Measurements from ENCODE around the gene DBT. TPM values are rescaled to one million over a fixed set of nuclear protein-coding genes. Genes with fewer than 3 reads are reported as not detected.

The DBT gene
- total and polyA plus RNA-seq, 2 of the 13 experiments (the other 11 are each of a cell fraction or from before 2014, with no cell fraction given): 3.3 to 10.2 TPM

- H3K36me3 ChIP-seq (replicated peaks in 1 of 2; ENCODE audit: control insufficient read depth in 1 of 2, insufficient read depth in 2 of 2, low read length in 2 of 2): no peaks in the 10 kb centered on the region
- H2AFZ ChIP-seq (ENCODE audit: low read length): no peak overlapping the region
- ATAC-seq (no peak), DNase-seq (ENCODE audit: low spot score) (no peak), FAIRE-seq (no peak)
- 15% methylated on average over 10 of the region's 10 CpGs for WGBS (ENCODE audit: low lambda C conversion rate)
- no TSS peak for BruUV-seq (replicated peaks)
- H3K4me1 ChIP-seq (ENCODE audit: insufficient read depth, low read length): peaks cover 31% of the 10 kb centered on the region
- H3K9ac ChIP-seq (ENCODE audit: insufficient read depth, low read depth, low read length): no peak overlapping the region
- H3K9me3 ChIP-seq (ENCODE audit: low read length): no peaks in the 10 kb centered on the region
- intact Hi-C loops (cut with micrococcal nuclease; ENCODE audit: unreplicated experiment) (loop anchor here (2.0 to 5.0 kb wide), 2 partner anchors 13 to 99 kb away; partner anchors contain the start of genes CDC14A and RTCA), in situ Hi-C loops (cut with HindIII; ENCODE audit: extremely low pct_ligation_motif_present, low pct_unique_long_range_greater_than_20kb) (no loop called here)
- H3K27ac ChIP-seq (ENCODE audit: extremely low read length, insufficient read depth, low read length): no peak overlapping the region
- peaks cover 0 to 3% of the 10 kb centered on the region in 2 experiments; a peak in 1 of 5 replicates for H3K27me3 ChIP-seq (ENCODE audit: control insufficient read depth in 1 of 2, insufficient read depth in 2 of 2, low read length in 2 of 2)
- peak overlapping the region; percentile 68 for H3K4me2 ChIP-seq (ENCODE audit: low read depth, low read length)
- ChIA-PET CTCF (ENCODE audit: low intra/inter-chr PET ratio, low total read pairs) (no interaction called here), POLR2A (no interaction called here)
- TF ChIP-seq, protein P1, sequence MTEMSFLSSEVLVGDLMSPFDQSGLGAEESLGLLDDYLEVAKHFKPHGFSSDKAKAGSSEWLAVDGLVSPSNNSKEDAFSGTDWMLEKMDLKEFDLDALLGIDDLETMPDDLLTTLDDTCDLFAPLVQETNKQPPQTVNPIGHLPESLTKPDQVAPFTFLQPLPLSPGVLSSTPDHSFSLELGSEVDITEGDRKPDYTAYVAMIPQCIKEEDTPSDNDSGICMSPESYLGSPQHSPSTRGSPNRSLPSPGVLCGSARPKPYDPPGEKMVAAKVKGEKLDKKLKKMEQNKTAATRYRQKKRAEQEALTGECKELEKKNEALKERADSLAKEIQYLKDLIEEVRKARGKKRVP (CRISPR knock-in tag; IDR thresholded peaks at IDR 0.05): peak in 1 of 2 experiments; percentile 59; a peak in 2 of 4 replicates
- TF ChIP-seq ZKSCAN1 (IDR thresholded peaks at IDR 0.05; ENCODE audit: low read length): no peak
- TF ChIP-seq CEBPG (CRISPR knock-in tag; IDR thresholded peaks at IDR 0.05): peak; percentile 84
- 0 out of 2 replicates have a peak, but pooled peaks have one; percentile 18 for TF ChIP-seq ATF7 (IDR thresholded peaks at IDR 0.05)
- TF ChIP-seq ATF7 (CRISPR knock-in tag; IDR thresholded peaks at IDR 0.05): no peak
- TF ChIP-seq, protein P2, sequence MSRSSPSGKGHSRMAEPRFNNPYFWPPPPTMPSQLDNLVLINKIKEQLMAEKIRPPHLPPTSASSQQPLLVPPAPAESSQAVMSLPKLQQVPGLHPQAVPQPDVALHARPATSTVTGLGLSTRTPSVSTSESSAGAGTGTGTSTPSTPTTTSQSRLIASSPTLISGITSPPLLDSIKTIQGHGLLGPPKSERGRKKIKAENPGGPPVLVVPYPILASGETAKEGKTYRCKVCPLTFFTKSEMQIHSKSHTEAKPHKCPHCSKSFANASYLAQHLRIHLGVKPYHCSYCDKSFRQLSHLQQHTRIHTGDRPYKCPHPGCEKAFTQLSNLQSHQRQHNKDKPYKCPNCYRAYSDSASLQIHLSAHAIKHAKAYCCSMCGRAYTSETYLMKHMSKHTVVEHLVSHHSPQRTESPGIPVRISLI (CRISPR knock-in tag; IDR thresholded peaks at IDR 0.05; ENCODE audit: borderline replicate concordance): peak; percentile 47; the same call in 1 of the 2 replicates
- peak; percentile 74 for TF ChIP-seq CEBPB (IDR thresholded peaks at IDR 0.05; ENCODE audit: borderline replicate concordance, low read depth, low read length)
- no peak for TF ChIP-seq NR2F6 (IDR thresholded peaks at IDR 0.05)
- TF ChIP-seq NR2F6 (CRISPR knock-in tag; IDR thresholded peaks at IDR 0.05): no peak
- no peaks in the 10 kb centered on the region for H4K20me1 ChIP-seq (ENCODE audit: insufficient read depth, low read length)
- peak overlapping the region in 2 of 3 experiments; percentile 20 to 38; a peak in 2 of 6 replicates for H3K4me3 ChIP-seq (replicated peaks in 1 of 3; ENCODE audit: insufficient read depth in 1 of 3, low read depth in 2 of 3, low read length in 3 of 3)
- H3K79me2 ChIP-seq (ENCODE audit: insufficient read depth, low read length): peaks cover 10% of the 10 kb centered on the region
Measured at GRCh38 chr1:100253552-100253951, 3.9 kb upstream of the DBT start.
